Panc1 (cell line): Measurements from ENCODE around the gene MAN1A1.

ENCODE experiments used
- CTCF ChIP-seq: fragments of 450-650 bp; IDR thresholded peaks from 2 replicates; pipeline ENCODE4 v1.5.1; 2017; ENCODE audit warnings: mild to moderate bottlenecking
- REST ChIP-seq, 2 experiments: IDR thresholded peaks; 2 replicates each; pipeline ENCODE4 v1.6.1; 2011 to 2012; ENCODE audit warnings: low read depth in 2 of 2, control low read depth in 1 of 2, low read length in 1 of 2, mild to moderate bottlenecking in 1 of 2, moderate library complexity in 1 of 2; ENCODE audit not compliant: insufficient read depth in 1 of 2

- TF ChIP-seq CTCF = no peak
- TF ChIP-seq REST (IDR thresholded peaks at IDR 0.05; ENCODE audit: insufficient read depth in 1 of 2, low read depth in 2 of 2, low read length in 1 of 2) = no peak
These were observed 2.0 kb downstream of the MAN1A1 start for GRCh38 chr6:119347466-119348095.
